SU-DHL-6 (cell line): ENCODE measurements around the gene BPIFA3.

Experiments used
- H2AFZ ChIP-seq: fragments of 200-600 bp; sonication (generic); 2 replicates; pipeline ENCODE4 v1.6.1; 2014; ENCODE audit warnings: low read depth, mild to moderate bottlenecking, moderate library complexity, mixed read lengths, antibody characterized with exemption, low read length; ENCODE audit not compliant: severe bottlenecking
- H3F3A ChIP-seq: fragments of 200-600 bp; shearing (Covaris generic); 2 replicates; pipeline ENCODE4 v1.6.0; 2016; ENCODE audit warnings: antibody characterized with exemption, mild to moderate bottlenecking; ENCODE audit not compliant: insufficient read depth
- H3K27ac ChIP-seq: fragments of 200-600 bp; sonication (generic); 2 replicates; pipeline ENCODE4 v1.5.1; 2016; ENCODE audit warnings: low read depth, mild to moderate bottlenecking, low read length, moderate library complexity, mixed read lengths
- H3K27me3 ChIP-seq: fragments of 200-600 bp; sonication (generic), shearing (Covaris generic); 2 replicates; pipeline ENCODE4 v1.6.0; 2014; ENCODE audit warnings: mild to moderate bottlenecking, low read length
- H3K36me3 ChIP-seq: fragments of 200-600 bp; sonication (generic); 2 replicates; pipeline ENCODE4 v1.6.1; 2014; ENCODE audit warnings: mild to moderate bottlenecking, low read length, mixed read lengths
- H3K4me2 ChIP-seq: fragments of 300-600, 200-600 bp; shearing (Covaris generic), sonication (generic); 2 replicates; pipeline ENCODE4 v1.6.0; 2014; ENCODE audit warnings: low read length, low read depth, mild to moderate bottlenecking; ENCODE audit not compliant: poor library complexity, severe bottlenecking
- H3K4me3 ChIP-seq: fragments of 200-600 bp; sonication (generic); 2 replicates; pipeline ENCODE4 v1.5.1; 2014; ENCODE audit warnings: antibody characterized with exemption, low read length, mild to moderate bottlenecking, mixed read lengths; ENCODE audit not compliant: insufficient read depth, poor library complexity, severe bottlenecking
- H3K79me2 ChIP-seq: fragments of 200-600 bp; sonication (generic); 2 replicates; pipeline ENCODE4 v1.6.1; 2014; ENCODE audit warnings: mild to moderate bottlenecking, low read length, moderate library complexity; ENCODE audit not compliant: insufficient read depth
- H3K9ac ChIP-seq: fragments of 200-600 bp; sonication (generic); 2 replicates; pipeline ENCODE4 v1.7.0; 2014; ENCODE audit warnings: mild to moderate bottlenecking, low read length
- H3K9me2 ChIP-seq: fragments of 200-600 bp; sonication (generic); replicated peaks from 2 replicates; pipeline ENCODE4 v1.6.1; 2014; ENCODE audit warnings: low read length; ENCODE audit not compliant: insufficient read depth
- H3K9me3 ChIP-seq: fragments of 200-600 bp; sonication (generic); 2 replicates; pipeline ENCODE4 v1.6.1; 2014; ENCODE audit warnings: low read length, mixed read lengths; ENCODE audit not compliant: insufficient read depth
- H4K20me1 ChIP-seq: fragments of 200-600 bp; sonication (generic); 2 replicates; pipeline ENCODE4 v1.6.1; 2014; ENCODE audit warnings: low read depth, mild to moderate bottlenecking, antibody characterized with exemption, low read length, moderate library complexity, mixed read lengths
- EZH2phosphoT487 ChIP-seq: fragments of 200-600 bp; sonication (generic), shearing (Covaris generic); conservative IDR thresholded peaks from 2 replicates; pipeline ENCODE4 v1.6.1; 2018; ENCODE audit warnings: mild to moderate bottlenecking, antibody characterized with exemption, low read length, moderate library complexity, mixed read lengths
- TF ChIP-seq, protein P1 (sequence below): fragments of 200-600 bp; sonication (generic); IDR thresholded peaks from one replicate; pipeline ENCODE4 v1.5.1; 2017; ENCODE audit warnings: antibody characterized with exemption, mild to moderate bottlenecking, low read length, moderate library complexity; ENCODE audit not compliant: insufficient read depth, poor library complexity, severe bottlenecking

The BPIFA3 gene

DNA sequence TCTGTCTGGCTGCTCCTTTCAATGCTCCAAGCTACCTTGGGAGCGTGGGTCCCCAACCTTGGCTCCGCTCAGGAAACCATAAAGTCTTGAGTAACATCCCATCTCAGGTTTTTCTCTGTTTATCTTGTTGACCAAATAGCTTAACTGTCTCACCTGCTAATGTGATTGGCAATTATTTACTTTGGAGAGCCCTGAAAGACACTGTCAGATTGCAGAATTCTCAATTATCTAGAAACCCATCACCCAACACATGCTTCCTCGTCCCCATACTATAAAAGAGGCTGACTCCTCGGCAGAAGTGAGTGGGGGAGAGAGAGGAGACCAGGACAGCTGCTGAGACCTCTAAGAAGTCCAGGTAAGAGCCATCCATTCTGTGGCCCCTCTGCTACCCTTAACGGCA, 18.5 kb downstream of the BPIFA3 start, which contains the start of gene BPIFA1:
BPIFA1 (plus strand) TSS at position 301 of the 400 bp plus-strand sequence. CDS start 1,716 bp downstream, outside the sequence.
- H3K79me2 ChIP-seq: no peaks in the 10 kb centered on the region
- H3K4me2 ChIP-seq: no peak within 1 kb of the TSS
- H3K27ac ChIP-seq: no peak within 1 kb of the TSS
- TF ChIP-seq EZH2phosphoT487: no peak
- TF ChIP-seq, protein P1, sequence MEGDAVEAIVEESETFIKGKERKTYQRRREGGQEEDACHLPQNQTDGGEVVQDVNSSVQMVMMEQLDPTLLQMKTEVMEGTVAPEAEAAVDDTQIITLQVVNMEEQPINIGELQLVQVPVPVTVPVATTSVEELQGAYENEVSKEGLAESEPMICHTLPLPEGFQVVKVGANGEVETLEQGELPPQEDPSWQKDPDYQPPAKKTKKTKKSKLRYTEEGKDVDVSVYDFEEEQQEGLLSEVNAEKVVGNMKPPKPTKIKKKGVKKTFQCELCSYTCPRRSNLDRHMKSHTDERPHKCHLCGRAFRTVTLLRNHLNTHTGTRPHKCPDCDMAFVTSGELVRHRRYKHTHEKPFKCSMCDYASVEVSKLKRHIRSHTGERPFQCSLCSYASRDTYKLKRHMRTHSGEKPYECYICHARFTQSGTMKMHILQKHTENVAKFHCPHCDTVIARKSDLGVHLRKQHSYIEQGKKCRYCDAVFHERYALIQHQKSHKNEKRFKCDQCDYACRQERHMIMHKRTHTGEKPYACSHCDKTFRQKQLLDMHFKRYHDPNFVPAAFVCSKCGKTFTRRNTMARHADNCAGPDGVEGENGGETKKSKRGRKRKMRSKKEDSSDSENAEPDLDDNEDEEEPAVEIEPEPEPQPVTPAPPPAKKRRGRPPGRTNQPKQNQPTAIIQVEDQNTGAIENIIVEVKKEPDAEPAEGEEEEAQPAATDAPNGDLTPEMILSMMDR: no peak
- no peak within 1 kb of the TSS for H2AFZ ChIP-seq
- no peaks in the 10 kb centered on the region for H4K20me1 ChIP-seq
- H3K9me2 ChIP-seq: no peaks in the 10 kb centered on the region
- no peak within 1 kb of the TSS for H3K9ac ChIP-seq
- H3K9me3 ChIP-seq: no peaks in the 10 kb centered on the region
- no peaks in the 10 kb centered on the region for H3F3A ChIP-seq
- no peak within 1 kb of the TSS for H3K4me3 ChIP-seq
- H3K27me3 ChIP-seq: no peaks in the 10 kb centered on the region
- H3K36me3 ChIP-seq: no peaks in the 10 kb centered on the region

DNA sequence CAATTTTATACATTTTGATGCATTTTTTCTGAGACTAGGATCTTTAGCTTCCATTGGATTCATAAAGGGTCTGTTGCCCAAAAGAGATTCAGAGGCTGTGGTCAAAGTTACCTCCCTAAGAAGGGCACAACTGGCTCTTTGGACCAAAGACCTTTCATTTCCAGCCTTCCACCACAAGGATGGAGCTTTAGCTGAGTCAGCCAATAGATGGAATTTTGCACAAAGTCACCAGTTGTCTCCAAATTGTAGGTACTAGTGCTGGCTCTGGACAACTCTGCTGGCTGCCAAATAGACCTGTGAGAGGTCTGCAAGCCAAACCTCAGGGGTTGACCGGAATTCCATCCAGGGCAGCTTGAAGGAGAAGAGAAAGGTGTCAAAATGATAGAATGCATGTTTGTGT, 19.2 kb downstream of the BPIFA3 start:
- Histone ChIP-seq H3K4me2 (no peak overlapping the region), H3K36me3 (no peaks in the 10 kb centered on the region), H3F3A (no peaks in the 10 kb centered on the region), H3K9me2 (no peaks in the 10 kb centered on the region), H3K9me3 (no peaks in the 10 kb centered on the region), H3K4me3 (no peak overlapping the region), H3K9ac (no peak overlapping the region), H4K20me1 (no peaks in the 10 kb centered on the region), H3K27me3 (no peaks in the 10 kb centered on the region), H3K79me2 (no peaks in the 10 kb centered on the region), H3K27ac (no peak overlapping the region), H2AFZ (no peak overlapping the region)
- no peak for TF ChIP-seq EZH2phosphoT487
- TF ChIP-seq, protein P1: no peak

DNA sequence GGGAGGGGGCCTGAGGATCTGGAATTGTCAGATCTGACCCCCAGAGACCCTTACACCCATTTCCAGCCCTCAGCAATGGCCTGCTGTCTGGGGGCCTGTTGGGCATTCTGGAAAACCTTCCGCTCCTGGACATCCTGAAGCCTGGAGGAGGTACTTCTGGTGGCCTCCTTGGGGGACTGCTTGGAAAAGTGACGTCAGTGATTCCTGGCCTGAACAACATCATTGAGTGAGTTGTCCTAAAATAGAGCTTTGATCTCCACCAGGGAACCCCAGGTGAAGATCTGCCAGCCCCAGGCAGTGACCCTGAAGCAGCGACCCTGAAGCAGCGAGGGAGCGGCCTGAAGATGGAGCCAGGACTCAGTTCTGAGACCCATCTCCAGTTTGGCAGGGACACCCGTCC, 20.8 kb downstream of the BPIFA3 start:
- Histone ChIP-seq H2AFZ (no peak overlapping the region), H3K27me3 (no peaks in the 10 kb centered on the region), H3K36me3 (no peaks in the 10 kb centered on the region), H4K20me1 (no peaks in the 10 kb centered on the region), H3K4me3 (no peak overlapping the region), H3K27ac (no peak overlapping the region), H3K4me2 (no peak overlapping the region), H3K9ac (no peak overlapping the region), H3K9me2 (no peaks in the 10 kb centered on the region), H3F3A (no peaks in the 10 kb centered on the region), H3K79me2 (no peaks in the 10 kb centered on the region), H3K9me3 (no peaks in the 10 kb centered on the region)
- no peak for TF ChIP-seq EZH2phosphoT487
- TF ChIP-seq, protein P1: no peak

DNA sequence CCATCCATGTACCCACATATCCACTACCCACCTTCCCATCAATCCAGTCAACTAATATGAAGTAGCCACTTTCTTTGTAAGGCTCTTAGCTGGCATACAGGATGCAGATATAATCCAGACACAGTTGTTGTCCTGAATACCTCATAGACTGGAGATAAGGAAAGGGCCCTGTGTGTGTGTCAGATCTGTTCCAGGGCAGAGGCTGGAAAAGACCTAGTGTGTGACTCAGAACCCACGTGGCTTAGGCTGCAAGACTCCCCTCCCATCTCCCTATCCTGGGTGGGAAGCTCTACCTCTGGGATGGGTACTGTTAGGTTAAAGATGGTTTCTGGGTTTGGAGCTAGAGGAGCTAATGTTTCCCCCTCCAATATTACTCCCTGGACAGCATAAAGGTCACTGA, 22.3 kb downstream of the BPIFA3 start:
- Histone ChIP-seq H3K79me2 (no peaks in the 10 kb centered on the region), H2AFZ (no peak overlapping the region), H3K4me3 (no peak overlapping the region), H3F3A (no peaks in the 10 kb centered on the region), H3K27ac (no peak overlapping the region), H3K9ac (no peak overlapping the region), H4K20me1 (no peaks in the 10 kb centered on the region), H3K9me2 (no peaks in the 10 kb centered on the region), H3K4me2 (no peak overlapping the region), H3K27me3 (no peaks in the 10 kb centered on the region), H3K36me3 (no peaks in the 10 kb centered on the region), H3K9me3 (no peaks in the 10 kb centered on the region)
- TF ChIP-seq EZH2phosphoT487: no peak
- TF ChIP-seq, protein P1: no peak
